ENCODE results near the gene IFNA13.

- TF ChIP-seq EZH2phosphoT487 (IDR thresholded peaks at IDR 0.05; ENCODE audit: insufficient read depth, low read depth), result no peak
- no peak for TF ChIP-seq EZH2 (IDR thresholded peaks at IDR 0.05; ENCODE audit: insufficient read depth, poor library complexity, severe bottlenecking)
Measured at GRCh38 chr9:21367957-21368356, at the start of gene IFNA13.

Data from GM23248 (cell line).